HepG2 (cell line): ENCODE measurements around the gene NRG2.

ENCODE experiments used
- ARNT ChIP-seq: fragments of 450-650 bp; IDR thresholded peaks from 2 replicates; pipeline ENCODE4 v1.6.1; 2017
- HMG20B ChIP-seq: conservative IDR thresholded peaks from 2 replicates; pipeline ENCODE4 v1.6.1; 2016; ENCODE audit warnings: missing genetic modification reagents, missing compliant biosample characterization
- JUN ChIP-seq: sonication (generic); formaldehyde crosslinking; IDR thresholded peaks from 2 replicates; pipeline ENCODE4 v1.4.0; 2020; ENCODE audit warnings: mild to moderate bottlenecking, missing genetic modification reagents
- PAF1 ChIP-seq: IDR thresholded peaks from 2 replicates; pipeline ENCODE4 v1.6.1; 2016; ENCODE audit warnings: missing genetic modification reagents, missing compliant biosample characterization
- POLR2AphosphoS2 ChIP-seq: IDR thresholded peaks from 2 replicates; pipeline ENCODE4 v1.6.1; 2011; ENCODE audit warnings: low read depth, low read length, improper control_type of control experiment
- ZBTB7A ChIP-seq: sonication (generic); formaldehyde crosslinking; IDR thresholded peaks from 2 replicates; pipeline ENCODE4 v1.8.0; 2022; ENCODE audit warnings: mild to moderate bottlenecking, missing genetic modification reagents
- ZNF558 ChIP-seq: sonication (generic); formaldehyde crosslinking; IDR thresholded peaks from 2 replicates; pipeline ENCODE4 v1.9.0; 2022; ENCODE audit warnings: mild to moderate bottlenecking, missing genetic modification reagents, borderline replicate concordance
- TF ChIP-seq, protein P1 (sequence below): IDR thresholded peaks from 2 replicates; pipeline ENCODE4 v1.6.1; 2016; ENCODE audit warnings: missing compliant biosample characterization, missing genetic modification reagents, borderline replicate concordance
- TF ChIP-seq, protein P2 (sequence below): sonication (generic); formaldehyde crosslinking; IDR thresholded peaks from 2 replicates; pipeline ENCODE4 v1.4.0; 2020; ENCODE audit warnings: missing genetic modification reagents
- TF ChIP-seq, protein P3 (sequence below): sonication (generic); formaldehyde crosslinking; IDR thresholded peaks from 2 replicates; pipeline ENCODE4 v1.5.0; 2020; ENCODE audit warnings: mild to moderate bottlenecking, missing genetic modification reagents, moderate library complexity

DNA sequence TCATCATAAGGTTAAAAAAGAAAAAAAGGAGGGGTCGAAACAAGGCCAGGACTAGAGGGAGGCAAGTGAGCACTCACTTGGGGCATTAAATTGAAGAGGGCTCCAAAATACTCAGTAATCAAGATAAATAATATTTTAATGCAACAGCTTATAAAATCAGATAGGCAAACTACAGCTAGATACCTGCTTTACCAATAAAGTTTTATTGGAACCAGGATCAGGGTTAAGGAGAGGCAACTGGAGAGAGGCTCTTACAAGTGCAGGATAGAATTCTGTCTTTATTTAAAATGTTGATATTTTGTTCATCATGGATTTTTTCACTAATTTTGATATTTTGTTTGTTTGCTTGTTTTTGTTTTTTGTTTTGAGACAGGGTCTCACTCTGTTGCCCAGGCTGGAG lies 40.6 kb upstream of the NRG2 start:
- TF ChIP-seq, protein P1, sequence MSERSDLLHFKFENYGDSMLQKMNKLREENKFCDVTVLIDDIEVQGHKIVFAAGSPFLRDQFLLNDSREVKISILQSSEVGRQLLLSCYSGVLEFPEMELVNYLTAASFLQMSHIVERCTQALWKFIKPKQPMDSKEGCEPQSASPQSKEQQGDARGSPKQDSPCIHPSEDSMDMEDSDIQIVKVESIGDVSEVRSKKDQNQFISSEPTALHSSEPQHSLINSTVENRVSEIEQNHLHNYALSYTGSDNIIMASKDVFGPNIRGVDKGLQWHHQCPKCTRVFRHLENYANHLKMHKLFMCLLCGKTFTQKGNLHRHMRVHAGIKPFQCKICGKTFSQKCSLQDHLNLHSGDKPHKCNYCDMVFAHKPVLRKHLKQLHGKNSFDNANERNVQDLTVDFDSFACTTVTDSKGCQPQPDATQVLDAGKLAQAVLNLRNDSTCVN (CRISPR knock-in tag), result no peak
- TF ChIP-seq PAF1 (CRISPR knock-in tag) (no peak), POLR2AphosphoS2 (no peak), HMG20B (CRISPR knock-in tag) (no peak), JUN (CRISPR knock-in tag) (no peak), ZNF558 (CRISPR knock-in tag) (no peak), ARNT (no peak), ZBTB7A (CRISPR knock-in tag) (no peak)
- TF ChIP-seq, protein P2, sequence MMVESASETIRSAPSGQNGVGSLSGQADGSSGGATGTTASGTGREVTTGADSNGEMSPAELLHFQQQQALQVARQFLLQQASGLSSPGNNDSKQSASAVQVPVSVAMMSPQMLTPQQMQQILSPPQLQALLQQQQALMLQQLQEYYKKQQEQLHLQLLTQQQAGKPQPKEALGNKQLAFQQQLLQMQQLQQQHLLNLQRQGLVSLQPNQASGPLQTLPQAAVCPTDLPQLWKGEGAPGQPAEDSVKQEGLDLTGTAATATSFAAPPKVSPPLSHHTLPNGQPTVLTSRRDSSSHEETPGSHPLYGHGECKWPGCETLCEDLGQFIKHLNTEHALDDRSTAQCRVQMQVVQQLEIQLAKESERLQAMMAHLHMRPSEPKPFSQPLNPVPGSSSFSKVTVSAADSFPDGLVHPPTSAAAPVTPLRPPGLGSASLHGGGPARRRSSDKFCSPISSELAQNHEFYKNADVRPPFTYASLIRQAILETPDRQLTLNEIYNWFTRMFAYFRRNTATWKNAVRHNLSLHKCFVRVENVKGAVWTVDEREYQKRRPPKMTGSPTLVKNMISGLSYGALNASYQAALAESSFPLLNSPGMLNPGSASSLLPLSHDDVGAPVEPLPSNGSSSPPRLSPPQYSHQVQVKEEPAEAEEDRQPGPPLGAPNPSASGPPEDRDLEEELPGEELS (CRISPR knock-in tag), result no peak
- TF ChIP-seq, protein P3, sequence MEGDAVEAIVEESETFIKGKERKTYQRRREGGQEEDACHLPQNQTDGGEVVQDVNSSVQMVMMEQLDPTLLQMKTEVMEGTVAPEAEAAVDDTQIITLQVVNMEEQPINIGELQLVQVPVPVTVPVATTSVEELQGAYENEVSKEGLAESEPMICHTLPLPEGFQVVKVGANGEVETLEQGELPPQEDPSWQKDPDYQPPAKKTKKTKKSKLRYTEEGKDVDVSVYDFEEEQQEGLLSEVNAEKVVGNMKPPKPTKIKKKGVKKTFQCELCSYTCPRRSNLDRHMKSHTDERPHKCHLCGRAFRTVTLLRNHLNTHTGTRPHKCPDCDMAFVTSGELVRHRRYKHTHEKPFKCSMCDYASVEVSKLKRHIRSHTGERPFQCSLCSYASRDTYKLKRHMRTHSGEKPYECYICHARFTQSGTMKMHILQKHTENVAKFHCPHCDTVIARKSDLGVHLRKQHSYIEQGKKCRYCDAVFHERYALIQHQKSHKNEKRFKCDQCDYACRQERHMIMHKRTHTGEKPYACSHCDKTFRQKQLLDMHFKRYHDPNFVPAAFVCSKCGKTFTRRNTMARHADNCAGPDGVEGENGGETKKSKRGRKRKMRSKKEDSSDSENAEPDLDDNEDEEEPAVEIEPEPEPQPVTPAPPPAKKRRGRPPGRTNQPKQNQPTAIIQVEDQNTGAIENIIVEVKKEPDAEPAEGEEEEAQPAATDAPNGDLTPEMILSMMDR, result no peak
